Motor neuron (in vitro differentiated cells): ENCODE measurements around the gene GALNT10. TPM values are rescaled to one million over a fixed set of nuclear protein-coding genes. Genes with fewer than 3 reads are reported as not detected.
A peak's percentile ranks its signal among the peaks of the same experiment; 100 is the strongest.

Experiments
- ATAC-seq, 8 experiments: fragments of 200-7000 bp; cut with Tn5 transposase; replicated peaks in 6 of 8; 2 replicates each; pipeline ENCODE4 v1.8.0; 2021; ENCODE audit warnings: mild to moderate bottlenecking in 8 of 8, moderate library complexity in 8 of 8
- H3K27ac ChIP-seq, 2 donors: fragments of 250-450 bp; sonication (Bioruptor Pico); 2 replicates each; pipeline ENCODE4 v1.9.0; 2021; ENCODE audit warnings: antibody characterized with exemption in 2 of 2, mild to moderate bottlenecking in 2 of 2, moderate library complexity in 1 of 2
- H3K4me1 ChIP-seq, 2 donors: fragments of 250-450 bp; sonication (Bioruptor Pico); replicated peaks in 1 of 2; 2 replicates each; pipeline ENCODE4 v1.6.1; 2021; ENCODE audit warnings: antibody characterized with exemption in 2 of 2, mild to moderate bottlenecking in 2 of 2, moderate library complexity in 1 of 2
- H3K4me3 ChIP-seq, 5 donors: fragments of 250-450 bp; sonication (Bioruptor Pico); 2 replicates each; pipeline ENCODE4 v1.9.0; 2021; ENCODE audit warnings: antibody characterized with exemption in 5 of 5, mild to moderate bottlenecking in 5 of 5, moderate library complexity in 4 of 5
- WGBS, 10 experiments: fragments of 450-650 bp; shearing (Covaris generic); methylation state at CpG; one replicate each; pipeline ENCODE4 v1.0.0; 2022; 5-methylcytosine and 5-hydroxymethylcytosine counted together
- in situ Hi-C, 9 experiments: fragments of 400-800 bp; cut with MboI; loops; one replicate each; pipeline ENCODE4 v1.15.0; 2021; ENCODE audit warnings: low sequenced_read_pairs in 9 of 9, low pct_unique_long_range_greater_than_20kb in 2 of 9; ENCODE audit not compliant: unreplicated experiment in 9 of 9
- total RNA-seq, 8 experiments: library from RNA; unstranded; fragments of 300-600 nt; gene quantifications; 2 replicates each; pipeline versions ENCODE4 v1.2.3 to v1.2.4, GENCODE V29; 2022

GALNT10 gene
- total RNA-seq, 8 experiments from 2014 or later: 2.8 to 33.3 (median 7.5) TPM

DNA sequence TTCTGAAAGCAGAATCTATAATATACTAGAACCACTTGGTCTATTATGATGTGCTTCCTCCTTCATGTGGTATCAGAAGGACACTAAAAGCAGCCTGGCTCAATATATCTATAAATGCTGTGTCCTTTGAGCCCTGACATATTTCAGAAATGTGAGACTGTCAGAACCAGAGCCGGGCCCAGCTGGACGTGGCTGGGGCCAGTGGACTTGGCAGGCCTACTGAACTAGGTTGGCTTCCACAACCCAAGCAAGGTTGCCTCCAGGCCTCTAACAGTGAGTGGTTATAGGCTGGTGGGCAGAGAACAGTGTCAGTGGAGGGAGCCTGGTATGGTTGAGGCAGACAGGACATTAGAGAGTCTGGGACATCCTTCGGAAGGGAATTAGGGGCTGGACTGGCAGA lies 78.9 kb downstream of the GALNT10 start:
- Histone ChIP-seq H3K4me3 (no peak overlapping the region), H3K4me1 (peaks cover 9 to 10% of the 10 kb centered on the region in 2 donors), H3K27ac (no peak overlapping the region)
- ATAC-seq: no peak
- WGBS, 10 experiments: 90 to 95% (median 90%) methylated on average over 2 to 3 of the region's 3 CpGs; no CpG with 5 or more reads in 6 of the 10 experiments
- in situ Hi-C loops: no loop called here

DNA sequence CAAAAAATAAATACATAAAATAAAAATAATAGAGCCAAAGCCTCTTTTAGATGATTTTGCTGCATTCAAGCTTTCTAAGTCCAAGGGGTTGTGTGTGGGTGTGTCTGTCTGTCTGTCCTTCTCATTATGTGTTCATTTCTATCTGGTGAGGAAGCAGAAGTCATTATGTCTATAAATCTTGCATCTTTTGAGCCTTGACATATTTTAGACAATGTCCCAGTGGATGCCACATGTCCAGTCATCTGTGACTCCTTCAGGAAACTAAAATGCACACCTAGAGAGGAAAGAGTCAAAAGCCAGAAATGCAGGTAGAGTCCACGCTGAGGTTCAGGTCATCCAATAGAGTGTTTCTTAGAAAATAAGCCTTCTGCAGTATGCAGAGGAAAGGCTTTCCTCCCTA lies 80.9 kb downstream of the GALNT10 start:
- in situ Hi-C loops: no loop called here
- no peak for ATAC-seq

GRCh38 chr5:154271936-154272514 lies 81.5 kb downstream of the GALNT10 start:
- in situ Hi-C loops: no loop called here
- Histone ChIP-seq H3K4me3 (no peak overlapping the region), H3K4me1 (peaks cover 2 to 9% of the 10 kb centered on the region in 2 donors), H3K27ac (no peak overlapping the region)
- no peak for ATAC-seq
- WGBS, 10 experiments: 0 to 100% (median 88%) methylated on average over 1 to 6 of the region's 6 CpGs; no CpG with 5 or more reads in 4 of the 10 experiments

More for the DNA sequence above, 80.9 kb downstream of the GALNT10 start:
- H3K4me1 ChIP-seq: peaks cover 0 to 4% of the 10 kb centered on the region in 2 donors
- no peak overlapping the region for H3K4me3 ChIP-seq
- WGBS, 10 experiments: 90 to 100% (median 100%) methylated on average over 1 of the region's 1 CpG; no CpG with 5 or more reads in 6 of the 10 experiments
- H3K27ac ChIP-seq: no peak overlapping the region

DNA sequence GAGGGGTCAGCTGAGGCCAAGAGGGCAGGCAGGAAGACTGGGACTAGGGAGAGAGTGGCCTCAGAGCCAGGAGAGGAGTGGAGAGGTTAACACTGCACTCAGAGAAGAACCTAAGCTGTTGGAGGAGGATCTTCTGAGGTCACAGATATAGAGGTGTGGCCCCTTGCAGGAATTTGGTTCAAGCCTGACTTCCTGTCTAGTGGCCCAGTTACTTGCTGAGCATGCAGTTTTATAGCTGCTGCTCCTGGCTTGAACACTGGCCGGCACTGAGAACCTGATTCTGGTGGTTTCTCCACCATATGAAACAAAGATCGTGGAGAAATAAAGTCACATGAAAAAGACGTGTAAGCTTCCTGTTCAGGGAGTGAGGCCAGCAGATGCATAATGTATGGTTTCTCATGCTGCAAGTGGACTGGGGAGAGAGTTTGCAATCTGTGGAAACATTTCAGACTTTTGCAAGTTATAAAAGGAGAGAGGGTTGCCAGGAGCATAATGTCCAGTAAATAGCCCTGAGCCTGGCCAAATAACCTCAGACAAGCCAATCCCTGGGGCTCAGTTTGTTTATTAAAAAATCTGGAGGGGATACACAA lies 82.6 kb downstream of the GALNT10 start:
- Histone ChIP-seq H3K27ac (no peak overlapping the region), H3K4me3 (no peak overlapping the region), H3K4me1 (peaks cover 4 to 9% of the 10 kb centered on the region in 2 donors)
- ATAC-seq: peak in 3 of 8 experiments; percentile 77 to 88 (median 84)
- 0 to 93% (median 50%) methylated on average over 1 to 2 of the region's 3 CpGs; no CpG with 5 or more reads in 4 of the 10 experiments for WGBS, 10 experiments
- in situ Hi-C loops: no loop called here

- Histone ChIP-seq H3K27ac (no peak overlapping the region), H3K4me3 (no peak overlapping the region), H3K4me1 (peaks cover 4 to 9% of the 10 kb centered on the region in 2 donors)
- WGBS, 10 experiments: 80 to 100% (median 100%) methylated on average over 1 to 2 of the region's 2 CpGs; no CpG with 5 or more reads in 4 of the 10 experiments
- in situ Hi-C loops: no loop called here
- ATAC-seq: no peak
Measured at GRCh38 chr5:154273963-154274827, 83.7 kb downstream of the GALNT10 start.

DNA sequence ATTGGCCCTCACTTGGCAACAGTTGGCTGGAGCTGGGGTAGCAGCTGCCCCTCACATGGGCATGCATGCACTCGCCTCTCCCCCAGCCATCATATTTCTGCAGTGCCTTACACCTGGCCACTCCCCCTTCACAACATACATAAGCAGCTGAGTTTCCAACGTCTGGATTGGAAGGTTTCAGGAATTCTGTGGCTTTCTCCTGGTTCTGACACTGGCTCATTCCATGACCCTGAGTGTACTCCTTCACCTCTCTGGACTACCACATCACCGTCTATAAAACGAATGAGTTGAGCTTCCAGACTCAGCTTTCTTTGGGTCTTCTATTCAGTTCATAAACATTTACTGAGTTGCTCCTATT lies 84.3 kb downstream of the GALNT10 start:
- in situ Hi-C loops: no loop called here
- Histone ChIP-seq H3K27ac (no peak overlapping the region), H3K4me1 (peaks cover 4 to 9% of the 10 kb centered on the region in 2 donors), H3K4me3 (no peak overlapping the region)
- 40 to 100% (median 62%) methylated on average over 1 to 4 of the region's 4 CpGs; no CpG with 5 or more reads in 4 of the 10 experiments for WGBS, 10 experiments
- ATAC-seq: no peak

GRCh38 chr5:154275566-154275965 lies 85.0 kb downstream of the GALNT10 start:
- no peak for ATAC-seq
- peaks cover 4 to 9% of the 10 kb centered on the region in 2 donors for H3K4me1 ChIP-seq
- H3K27ac ChIP-seq: no peak overlapping the region
- in situ Hi-C loops: no loop called here
- 63 to 92% (median 79%) methylated on average over 2 to 3 of the region's 3 CpGs; no CpG with 5 or more reads in 6 of the 10 experiments for WGBS, 10 experiments
- no peak overlapping the region for H3K4me3 ChIP-seq

GRCh38 chr5:154276261-154276972 lies 85.9 kb downstream of the GALNT10 start:
- Histone ChIP-seq H3K27ac (no peak overlapping the region), H3K4me3 (no peak overlapping the region), H3K4me1 (peaks cover 4 to 9% of the 10 kb centered on the region in 2 donors)
- no peak for ATAC-seq
- in situ Hi-C loops: no loop called here
- WGBS, 10 experiments: 40 to 100% (median 86%) methylated on average over 1 to 4 of the region's 5 CpGs; no CpG with 5 or more reads in 2 of the 10 experiments

GRCh38 chr5:154276973-154277331 lies 86.4 kb downstream of the GALNT10 start:
- Histone ChIP-seq H3K4me3 (no peak overlapping the region), H3K4me1 (peaks cover 4 to 9% of the 10 kb centered on the region in 2 donors), H3K27ac (no peak overlapping the region)
- peak in 3 of 8 experiments; percentile 19 to 71 (median 71) for ATAC-seq
- in situ Hi-C loops: no loop called here
- 20 to 80% (median 57%) methylated on average over 1 of the region's 1 CpG; no CpG with 5 or more reads in 5 of the 10 experiments for WGBS, 10 experiments

GRCh38 chr5:154277499-154277898 lies 87.0 kb downstream of the GALNT10 start:
- WGBS, 10 experiments: 0 to 100% (median 89%) methylated on average over 1 of the region's 1 CpG; no CpG with 5 or more reads in 1 of the 10 experiments
- Histone ChIP-seq H3K27ac (no peak overlapping the region), H3K4me3 (no peak overlapping the region), H3K4me1 (peaks cover 4 to 9% of the 10 kb centered on the region in 2 donors)
- no peak for ATAC-seq
- in situ Hi-C loops: no loop called here

GRCh38 chr5:154278186-154278585 lies 87.7 kb downstream of the GALNT10 start:
- peaks cover 4 to 9% of the 10 kb centered on the region in 2 donors for H3K4me1 ChIP-seq
- peak in 3 of 8 experiments; percentile 30 to 56 (median 49) for ATAC-seq
- H3K27ac ChIP-seq: no peak overlapping the region
- in situ Hi-C loops: no loop called here
- H3K4me3 ChIP-seq: no peak overlapping the region

GRCh38 chr5:154278908-154279307 lies 88.4 kb downstream of the GALNT10 start:
- ATAC-seq: no peak

DNA sequence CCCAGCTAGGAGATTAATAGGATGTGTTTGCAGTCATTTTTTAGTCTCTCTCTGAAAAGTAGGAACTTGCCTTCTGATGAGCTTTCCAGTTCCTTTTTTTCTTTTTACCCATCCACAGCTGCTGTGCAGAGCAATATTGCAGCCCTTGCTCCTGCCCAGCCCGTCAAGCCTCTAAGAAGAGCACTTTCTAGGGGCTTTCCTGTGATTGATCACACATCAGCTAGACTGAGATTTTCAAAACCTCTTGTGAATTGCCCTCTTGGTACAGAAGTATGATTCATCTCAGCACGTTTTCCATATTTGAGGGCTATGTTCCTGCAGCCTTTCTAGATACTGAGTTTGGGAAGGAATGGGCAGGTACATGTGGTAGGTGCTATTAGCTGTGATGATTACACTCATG lies 93.9 kb downstream of the GALNT10 start:
- H3K27ac ChIP-seq: no peak overlapping the region
- no peak overlapping the region for H3K4me3 ChIP-seq
- ATAC-seq: no peak
- in situ Hi-C loops: no loop called here
- H3K4me1 ChIP-seq: peaks cover 0 to 7% of the 10 kb centered on the region in 2 donors
- WGBS, 10 experiments: 51 to 100% (median 72%) methylated on average over 1 to 2 of the region's 2 CpGs; no CpG with 5 or more reads in 2 of the 10 experiments

More at GRCh38 chr5:154278908-154279307, 88.4 kb downstream of the GALNT10 start:
- Histone ChIP-seq H3K4me3 (no peak overlapping the region), H3K27ac (no peak overlapping the region), H3K4me1 (peaks cover 4 to 9% of the 10 kb centered on the region in 2 donors)
- in situ Hi-C loops: no loop called here
